Muscle layer of duodenum (tissue), 2 donors: Measurements from ENCODE around the gene SDK1.

Experiments
- H3K27ac ChIP-seq: one replicate; pipeline ENCODE4 v1.7.0; 2013; ENCODE audit warnings: mild to moderate bottlenecking, low read length
- H3K27me3 ChIP-seq: one replicate; pipeline ENCODE4 v1.7.0; 2013; ENCODE audit warnings: low read depth, mild to moderate bottlenecking, control low read depth, low read length
- H3K36me3 ChIP-seq, 2 donors: one replicate each; pipeline ENCODE4 v1.7.0; 2013; ENCODE audit warnings: low read length in 2 of 2, control low read depth in 1 of 2, mild to moderate bottlenecking in 1 of 2; ENCODE audit not compliant: insufficient read depth in 2 of 2, control insufficient read depth in 1 of 2
- H3K4me1 ChIP-seq, 2 donors: one replicate each; pipeline ENCODE4 v1.7.0; 2013; ENCODE audit warnings: low read length in 2 of 2, mild to moderate bottlenecking in 2 of 2, control low read depth in 1 of 2, moderate library complexity in 1 of 2; ENCODE audit not compliant: insufficient read depth in 2 of 2, control insufficient read depth in 1 of 2
- H3K4me3 ChIP-seq, 2 donors: one replicate each; pipeline ENCODE4 v1.7.0; 2013; ENCODE audit warnings: low read length in 2 of 2, low read depth in 1 of 2, mild to moderate bottlenecking in 1 of 2
- H3K9me3 ChIP-seq, 2 donors: one replicate each; pipeline ENCODE4 v1.7.0; 2013; ENCODE audit warnings: low read length in 2 of 2, control low read depth in 1 of 2, mild to moderate bottlenecking in 1 of 2; ENCODE audit not compliant: control insufficient read depth in 1 of 2
- donor health status: healthy.

Gene SDK1

GRCh38 chr7:3274131-3274530 lies 26.9 kb upstream of the SDK1 start:
- Histone ChIP-seq H3K27me3 (no peaks in the 10 kb centered on the region), H3K9me3 (no peaks in the 10 kb centered on the region), H3K4me1 (peaks cover 0 to 5% of the 10 kb centered on the region in 2 donors), H3K36me3 (no peaks in the 10 kb centered on the region), H3K27ac (no peak overlapping the region), H3K4me3 (no peak overlapping the region)

- Histone ChIP-seq H3K27ac (no peak overlapping the region), H3K4me3 (no peak overlapping the region), H3K4me1 (peaks cover 0 to 2% of the 10 kb centered on the region in 2 donors), H3K36me3 (no peaks in the 10 kb centered on the region), H3K9me3 (no peaks in the 10 kb centered on the region), H3K27me3 (no peaks in the 10 kb centered on the region)
These were observed 23.2 kb upstream of the SDK1 start for GRCh38 chr7:3277604-3278572.

- Histone ChIP-seq H3K4me3 (no peak overlapping the region), H3K27ac (no peak overlapping the region), H3K4me1 (peaks cover 0 to 6% of the 10 kb centered on the region in 2 donors), H3K36me3 (no peaks in the 10 kb centered on the region), H3K27me3 (no peaks in the 10 kb centered on the region), H3K9me3 (no peaks in the 10 kb centered on the region)
These were observed 21.8 kb upstream of the SDK1 start for GRCh38 chr7:3279147-3279818.

- Histone ChIP-seq H3K4me1 (peaks cover 0 to 6% of the 10 kb centered on the region in 2 donors), H3K27ac (no peak overlapping the region)
These were observed 20.6 kb upstream of the SDK1 start for GRCh38 chr7:3280445-3280844.

GRCh38 chr7:3280946-3281656 lies 20.0 kb upstream of the SDK1 start:
- H3K36me3 ChIP-seq, result no peaks in the 10 kb centered on the region
- H3K27ac ChIP-seq, result no peak overlapping the region
- H3K27me3 ChIP-seq, result no peaks in the 10 kb centered on the region
- no peaks in the 10 kb centered on the region for H3K9me3 ChIP-seq
- H3K4me1 ChIP-seq, result peaks cover 0 to 6% of the 10 kb centered on the region in 2 donors
- H3K4me3 ChIP-seq, result no peak overlapping the region

More at GRCh38 chr7:3280445-3280844, 20.6 kb upstream of the SDK1 start:
- Histone ChIP-seq H3K27me3 (no peaks in the 10 kb centered on the region), H3K9me3 (no peaks in the 10 kb centered on the region), H3K4me3 (no peak overlapping the region), H3K36me3 (no peaks in the 10 kb centered on the region)

GRCh38 chr7:3282457-3282856 lies 18.6 kb upstream of the SDK1 start:
- Histone ChIP-seq H3K27me3 (no peaks in the 10 kb centered on the region), H3K36me3 (no peaks in the 10 kb centered on the region), H3K4me3 (no peak overlapping the region), H3K9me3 (no peaks in the 10 kb centered on the region), H3K4me1 (peaks cover 0 to 6% of the 10 kb centered on the region in 2 donors), H3K27ac (no peak overlapping the region)

GRCh38 chr7:3283130-3283704 lies 17.8 kb upstream of the SDK1 start:
- H3K4me1 ChIP-seq, result peaks cover 0 to 6% of the 10 kb centered on the region in 2 donors
- H3K27me3 ChIP-seq, result no peaks in the 10 kb centered on the region
- no peaks in the 10 kb centered on the region for H3K36me3 ChIP-seq
- no peak overlapping the region for H3K4me3 ChIP-seq
- no peak overlapping the region for H3K27ac ChIP-seq
- no peaks in the 10 kb centered on the region for H3K9me3 ChIP-seq

GRCh38 chr7:3285652-3286051 lies 15.4 kb upstream of the SDK1 start:
- Histone ChIP-seq H3K4me3 (no peak overlapping the region), H3K4me1 (peaks cover 0 to 6% of the 10 kb centered on the region in 2 donors), H3K27ac (no peak overlapping the region), H3K27me3 (no peaks in the 10 kb centered on the region), H3K9me3 (peaks cover 0 to 5% of the 10 kb centered on the region in 2 donors), H3K36me3 (no peaks in the 10 kb centered on the region)

GRCh38 chr7:3289996-3290395 lies 11.1 kb upstream of the SDK1 start:
- peaks cover 0 to 5% of the 10 kb centered on the region in 2 donors for H3K9me3 ChIP-seq
- no peaks in the 10 kb centered on the region for H3K36me3 ChIP-seq
- no peak overlapping the region for H3K4me3 ChIP-seq
- H3K27me3 ChIP-seq, result no peaks in the 10 kb centered on the region
- H3K27ac ChIP-seq, result no peak overlapping the region
- H3K4me1 ChIP-seq, result no peaks in the 10 kb centered on the region

GRCh38 chr7:3292694-3293093 lies 8.4 kb upstream of the SDK1 start:
- Histone ChIP-seq H3K27ac (no peak overlapping the region), H3K27me3 (no peaks in the 10 kb centered on the region), H3K4me3 (no peak overlapping the region), H3K9me3 (peaks cover 0 to 5% of the 10 kb centered on the region in 2 donors), H3K36me3 (no peaks in the 10 kb centered on the region), H3K4me1 (no peaks in the 10 kb centered on the region)
